ENCODE data around the gene ANO6. TPM values are rescaled to one million over a fixed set of nuclear protein-coding genes. Genes with fewer than 3 reads are reported as not detected.

ANO6 gene
- total RNA-seq, 2 experiments from 2014 or later = 13.1 to 13.6 TPM

DNA sequence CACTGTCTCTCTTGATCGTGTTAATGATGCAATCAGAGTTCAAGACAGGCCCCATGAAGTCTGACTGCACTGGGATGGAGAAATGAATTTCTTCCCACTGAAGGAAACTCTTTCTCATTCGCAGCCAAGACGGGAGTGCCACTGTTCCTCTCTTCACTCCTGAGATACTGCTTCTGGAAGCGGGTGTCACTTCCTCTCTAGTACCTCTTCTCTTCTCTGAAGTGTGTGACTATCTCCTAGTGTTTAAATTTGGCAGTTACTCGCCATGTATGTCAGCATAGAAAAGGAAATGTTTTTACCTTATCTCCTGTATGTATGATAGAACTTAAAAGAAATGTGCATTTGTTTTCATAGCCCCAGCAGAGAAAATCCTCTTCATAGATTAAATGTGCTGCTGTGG lies 215.2 kb downstream of the ANO6 start:
- ChIA-PET POLR2A (no interaction called here), CTCF (no interaction called here)
- ATAC-seq (no peak), DNase-seq (no peak)
- Mint-ChIP-seq H3K27ac (no peak overlapping the region), H3K9me3 (no peaks in the 10 kb centered on the region), H3K4me1 (ENCODE audit: low read depth) (peaks cover 2% of the 10 kb centered on the region), H3K36me3 (ENCODE audit: low read depth) (peaks cover 23% of the 10 kb centered on the region), H3K27me3 (no peaks in the 10 kb centered on the region), H3K4me3 (no peak overlapping the region)
- intact Hi-C loops (cut with micrococcal nuclease) = no loop called here
- TF ChIP-seq, protein P1, sequence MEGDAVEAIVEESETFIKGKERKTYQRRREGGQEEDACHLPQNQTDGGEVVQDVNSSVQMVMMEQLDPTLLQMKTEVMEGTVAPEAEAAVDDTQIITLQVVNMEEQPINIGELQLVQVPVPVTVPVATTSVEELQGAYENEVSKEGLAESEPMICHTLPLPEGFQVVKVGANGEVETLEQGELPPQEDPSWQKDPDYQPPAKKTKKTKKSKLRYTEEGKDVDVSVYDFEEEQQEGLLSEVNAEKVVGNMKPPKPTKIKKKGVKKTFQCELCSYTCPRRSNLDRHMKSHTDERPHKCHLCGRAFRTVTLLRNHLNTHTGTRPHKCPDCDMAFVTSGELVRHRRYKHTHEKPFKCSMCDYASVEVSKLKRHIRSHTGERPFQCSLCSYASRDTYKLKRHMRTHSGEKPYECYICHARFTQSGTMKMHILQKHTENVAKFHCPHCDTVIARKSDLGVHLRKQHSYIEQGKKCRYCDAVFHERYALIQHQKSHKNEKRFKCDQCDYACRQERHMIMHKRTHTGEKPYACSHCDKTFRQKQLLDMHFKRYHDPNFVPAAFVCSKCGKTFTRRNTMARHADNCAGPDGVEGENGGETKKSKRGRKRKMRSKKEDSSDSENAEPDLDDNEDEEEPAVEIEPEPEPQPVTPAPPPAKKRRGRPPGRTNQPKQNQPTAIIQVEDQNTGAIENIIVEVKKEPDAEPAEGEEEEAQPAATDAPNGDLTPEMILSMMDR (IDR thresholded peaks at IDR 0.05) = no peak

DNA sequence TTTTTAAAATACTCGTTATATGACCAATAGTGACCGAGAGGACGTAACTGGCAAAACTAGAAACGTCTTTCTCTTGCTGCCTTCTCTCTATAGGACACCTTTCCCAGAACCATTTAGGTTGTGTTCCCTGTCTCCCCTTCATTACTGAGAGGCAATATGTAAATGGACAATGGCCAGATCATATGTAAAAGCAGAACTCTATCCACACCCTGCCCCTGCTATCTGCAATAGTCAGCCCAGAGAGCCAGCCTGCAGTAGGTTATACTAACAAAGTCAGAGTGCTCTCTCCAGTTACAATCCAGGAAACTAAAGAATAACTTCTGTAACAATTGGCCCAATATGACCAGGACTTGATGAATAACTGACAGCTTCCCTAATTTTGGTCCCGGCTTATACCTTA lies 216.8 kb downstream of the ANO6 start:
- POLR2A ChIA-PET = no interaction called here
- DNase-seq (no peak), ATAC-seq (no peak)
- Mint-ChIP-seq H3K36me3 (ENCODE audit: low read depth) (peaks cover 12% of the 10 kb centered on the region), H3K4me1 (ENCODE audit: low read depth) (peaks cover 2% of the 10 kb centered on the region), H3K27me3 (no peaks in the 10 kb centered on the region), H3K4me3 (no peak overlapping the region), H3K9me3 (no peaks in the 10 kb centered on the region), H3K27ac (no peak overlapping the region)
- CTCF ChIA-PET = no interaction called here
- intact Hi-C loops (cut with micrococcal nuclease) = no loop called here
- TF ChIP-seq, protein P1 (IDR thresholded peaks at IDR 0.05) = no peak

DNA sequence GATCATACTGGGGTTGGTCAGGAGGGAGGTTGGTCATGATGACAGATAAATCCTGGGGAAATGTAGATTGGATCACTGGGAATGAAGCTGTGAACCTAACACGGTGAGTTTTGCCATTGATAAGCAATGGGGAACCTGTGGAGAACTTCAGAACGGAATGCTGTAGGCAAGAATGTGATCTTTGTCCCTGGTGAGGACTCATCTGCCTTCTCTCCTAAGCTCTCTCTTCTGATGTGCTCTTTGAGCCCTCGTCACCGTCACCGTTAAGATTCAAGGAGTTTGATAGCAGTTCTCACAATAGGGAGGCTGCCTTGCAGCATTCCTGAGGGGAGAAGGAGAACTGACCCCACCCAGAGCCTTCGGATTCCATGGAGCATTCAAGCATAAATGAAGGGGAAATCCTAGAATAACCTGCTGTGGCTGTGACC lies 217.6 kb downstream of the ANO6 start:
- TF ChIP-seq, protein P1 (IDR thresholded peaks at IDR 0.05) = no peak
- Mint-ChIP-seq H3K36me3 (ENCODE audit: low read depth) (peaks cover 12% of the 10 kb centered on the region), H3K27me3 (no peaks in the 10 kb centered on the region), H3K4me3 (no peak overlapping the region), H3K4me1 (ENCODE audit: low read depth) (peaks cover 2% of the 10 kb centered on the region), H3K27ac (no peak overlapping the region), H3K9me3 (no peaks in the 10 kb centered on the region)
- ChIA-PET POLR2A (no interaction called here), CTCF (no interaction called here)
- intact Hi-C loops (cut with micrococcal nuclease) = no loop called here
- no peak for ATAC-seq
- DNase-seq = no peak

DNA sequence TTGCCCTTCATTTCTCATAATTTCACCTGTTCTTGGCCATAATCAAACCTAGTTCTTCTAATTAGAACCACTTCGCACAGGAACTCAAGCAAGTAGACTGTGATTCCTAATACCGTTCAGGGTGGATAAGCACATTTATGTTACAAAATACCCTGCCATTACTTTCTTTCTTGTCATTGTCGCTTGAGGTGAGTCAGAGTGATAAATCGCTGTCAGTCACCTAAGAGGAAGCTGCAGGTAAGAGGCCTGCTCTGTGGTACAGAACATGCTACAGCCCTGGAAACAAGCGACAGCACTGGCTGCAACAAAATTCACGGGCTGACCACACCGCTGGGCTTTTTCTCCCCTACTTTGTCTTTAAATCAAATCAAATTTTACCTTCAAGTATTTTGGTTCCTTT lies 218.2 kb downstream of the ANO6 start:
- TF ChIP-seq, protein P1 (IDR thresholded peaks at IDR 0.05) = no peak
- H3K9me3 Mint-ChIP-seq = no peaks in the 10 kb centered on the region
- no peak for DNase-seq
- ATAC-seq = no peak
- no peak overlapping the region for H3K4me3 Mint-ChIP-seq
- H3K36me3 Mint-ChIP-seq (ENCODE audit: low read depth) = peaks cover 8% of the 10 kb centered on the region
- POLR2A ChIA-PET = no interaction called here
- no peaks in the 10 kb centered on the region for H3K4me1 Mint-ChIP-seq (ENCODE audit: low read depth)
- no peaks in the 10 kb centered on the region for H3K27me3 Mint-ChIP-seq
- no peak overlapping the region for H3K27ac Mint-ChIP-seq
- CTCF ChIA-PET = no interaction called here
- intact Hi-C loops (cut with micrococcal nuclease) = no loop called here

DNA sequence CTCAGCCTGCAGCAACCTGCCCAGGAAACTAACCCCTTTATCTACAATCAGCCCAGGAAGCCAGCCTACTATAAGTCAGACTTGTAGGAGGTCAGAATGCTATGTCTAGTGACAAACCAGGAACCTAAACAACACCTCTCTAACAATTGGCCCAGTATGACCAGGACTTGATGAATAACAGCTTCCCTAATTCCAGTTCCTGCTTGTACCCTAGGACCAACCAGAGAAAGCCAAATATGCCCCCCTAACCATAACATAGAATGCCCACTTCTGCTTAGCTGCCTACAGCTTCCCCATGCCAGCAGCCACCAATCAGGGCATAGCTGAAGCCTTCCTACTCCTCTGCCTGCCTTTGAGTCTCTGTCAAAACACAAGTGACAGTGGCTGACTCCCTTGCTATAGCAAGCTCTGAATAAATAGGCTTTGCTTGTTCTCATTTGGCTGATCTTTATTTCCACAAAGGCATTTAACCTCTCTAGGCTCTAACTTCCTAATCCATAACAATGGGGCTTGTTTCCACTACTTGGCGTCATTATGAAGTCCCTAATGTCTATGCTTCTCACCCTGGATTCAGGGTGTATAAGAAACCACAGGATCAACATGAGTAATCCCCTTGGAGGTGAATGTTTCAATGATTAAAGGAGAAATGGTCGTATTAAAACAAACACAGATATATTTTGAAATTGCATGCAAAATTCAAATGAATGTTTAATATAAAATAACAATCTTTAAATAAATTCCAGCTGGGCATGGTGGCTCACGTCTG lies 220.2 kb downstream of the ANO6 start:
- intact Hi-C loops (cut with micrococcal nuclease) = no loop called here
- DNase-seq = no peak
- Mint-ChIP-seq H3K27me3 (no peaks in the 10 kb centered on the region), H3K27ac (no peak overlapping the region), H3K4me1 (ENCODE audit: low read depth) (no peaks in the 10 kb centered on the region), H3K4me3 (no peak overlapping the region), H3K9me3 (peaks cover 3% of the 10 kb centered on the region), H3K36me3 (ENCODE audit: low read depth) (peaks cover 5% of the 10 kb centered on the region)
- CTCF ChIA-PET = no interaction called here
- POLR2A ChIA-PET = interaction anchor here (0.6 kb wide), 1 partner anchor 22 kb away, joined by 3 read pairs; no protein-coding TSS in a partner anchor
- TF ChIP-seq, protein P1 (IDR thresholded peaks at IDR 0.05) = no peak
- ATAC-seq = no peak
